HepG2 (cell line): ENCODE measurements around the gene RSPH9. TPM values are rescaled to one million over a fixed set of nuclear protein-coding genes. Genes with fewer than 3 reads are reported as not detected.

Source experiments
- ARNT2 ChIP-seq: sonication (generic); formaldehyde crosslinking; IDR thresholded peaks from 2 replicates; pipeline ENCODE4 v1.8.0; 2022; ENCODE audit warnings: mild to moderate bottlenecking, low read depth, missing genetic modification reagents, moderate library complexity
- HDAC2 ChIP-seq: sonication (generic); formaldehyde crosslinking; IDR thresholded peaks from 2 replicates; pipeline ENCODE4 v1.4.0; 2020; ENCODE audit warnings: missing genetic modification reagents
- HNF1B ChIP-seq: sonication (generic); formaldehyde crosslinking; IDR thresholded peaks from 2 replicates; pipeline ENCODE4 v1.5.1; 2020; ENCODE audit warnings: mild to moderate bottlenecking, moderate library complexity, missing genetic modification reagents
- PAX8 ChIP-seq: sonication (generic); formaldehyde crosslinking; IDR thresholded peaks from 2 replicates; pipeline ENCODE4 v1.8.0; 2022; ENCODE audit warnings: mild to moderate bottlenecking, missing genetic modification reagents, borderline replicate concordance
- RAD21 ChIP-seq: fragments of 450-650 bp; formaldehyde crosslinking; IDR thresholded peaks from 2 replicates; pipeline ENCODE4 v1.5.0; 2020; ENCODE audit warnings: mild to moderate bottlenecking
- REPIN1 ChIP-seq: sonication (generic); formaldehyde crosslinking; IDR thresholded peaks from 2 replicates; pipeline ENCODE4 v1.8.0; 2022; ENCODE audit warnings: missing genetic modification reagents, low read depth, mild to moderate bottlenecking, borderline replicate concordance
- TCF7L2 ChIP-seq: IDR thresholded peaks from 2 replicates; pipeline ENCODE4 v1.6.1; 2011; ENCODE audit warnings: mild to moderate bottlenecking, low read depth, low read length, moderate library complexity
- THAP11 ChIP-seq: IDR thresholded peaks from 2 replicates; pipeline ENCODE4 v1.6.1; 2016; ENCODE audit warnings: missing biosample characterization, missing genetic modification reagents
- ZNF547 ChIP-seq: sonication (generic); formaldehyde crosslinking; IDR thresholded peaks from 2 replicates; pipeline ENCODE4 v1.5.1; 2020; ENCODE audit warnings: mild to moderate bottlenecking, missing genetic modification reagents
- polyA plus RNA-seq, 8 experiments: library from polyadenylated mRNA; depleted of rRNA in 3 of 8; stranded (reverse) in 7 of 8; unstranded in 1 of 8; fragments of >200 nt; fragmentation: Illumina TruSeq in 4 of 8; extraction: Trizol in 4 of 8; gene quantifications; 2 replicates each; pipeline versions ENCODE4 v1.2.1 to v1.2.3, GENCODE V29; 2011 to 2016; ENCODE audit warnings: low read depth in 4 of 8, missing spikeins in 1 of 8, mixed read lengths in 1 of 8; ENCODE audit not compliant: insufficient read depth in 1 of 8
- total RNA-seq, 5 experiments: library from RNA; depleted of rRNA; stranded (reverse); fragments of >200 nt; fragmentation: Illumina TruSeq; extraction: Trizol; gene quantifications; 2 replicates each; pipeline ENCODE4 v1.2.3, GENCODE V29; 2016; ENCODE audit warnings: low read depth in 1 of 5
- TF ChIP-seq, protein P1 (sequence below): IDR thresholded peaks from 2 replicates; pipeline ENCODE4 v1.6.1; 2016; ENCODE audit warnings: mild to moderate bottlenecking
- TF ChIP-seq, protein P2 (sequence below): sonication (generic); formaldehyde crosslinking; IDR thresholded peaks from 2 replicates; pipeline ENCODE4 v1.5.0; 2020; ENCODE audit warnings: missing genetic modification reagents

Gene RSPH9
- total and polyA plus RNA-seq, 2 of the 13 experiments (the other 11 are each of a cell fraction or from before 2014, with no cell fraction given) = 0.04 TPM; not detected in 1

- TF ChIP-seq PAX8 (CRISPR knock-in tag) (no peak), ZNF547 (no peak), HNF1B (CRISPR knock-in tag) (no peak), HDAC2 (no peak), THAP11 (no peak), TCF7L2 (no peak), REPIN1 (CRISPR knock-in tag) (no peak), ARNT2 (CRISPR knock-in tag) (no peak), RAD21 (CRISPR knock-in tag) (no peak)
- TF ChIP-seq, protein P1, sequence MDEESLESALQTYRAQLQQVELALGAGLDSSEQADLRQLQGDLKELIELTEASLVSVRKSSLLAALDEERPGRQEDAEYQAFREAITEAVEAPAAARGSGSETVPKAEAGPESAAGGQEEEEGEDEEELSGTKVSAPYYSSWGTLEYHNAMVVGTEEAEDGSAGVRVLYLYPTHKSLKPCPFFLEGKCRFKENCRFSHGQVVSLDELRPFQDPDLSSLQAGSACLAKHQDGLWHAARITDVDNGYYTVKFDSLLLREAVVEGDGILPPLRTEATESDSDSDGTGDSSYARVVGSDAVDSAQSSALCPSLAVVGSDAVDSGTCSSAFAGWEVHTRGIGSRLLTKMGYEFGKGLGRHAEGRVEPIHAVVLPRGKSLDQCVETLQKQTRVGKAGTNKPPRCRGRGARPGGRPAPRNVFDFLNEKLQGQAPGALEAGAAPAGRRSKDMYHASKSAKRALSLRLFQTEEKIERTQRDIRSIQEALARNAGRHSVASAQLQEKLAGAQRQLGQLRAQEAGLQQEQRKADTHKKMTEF (CRISPR knock-in tag) = no peak
- TF ChIP-seq, protein P2, sequence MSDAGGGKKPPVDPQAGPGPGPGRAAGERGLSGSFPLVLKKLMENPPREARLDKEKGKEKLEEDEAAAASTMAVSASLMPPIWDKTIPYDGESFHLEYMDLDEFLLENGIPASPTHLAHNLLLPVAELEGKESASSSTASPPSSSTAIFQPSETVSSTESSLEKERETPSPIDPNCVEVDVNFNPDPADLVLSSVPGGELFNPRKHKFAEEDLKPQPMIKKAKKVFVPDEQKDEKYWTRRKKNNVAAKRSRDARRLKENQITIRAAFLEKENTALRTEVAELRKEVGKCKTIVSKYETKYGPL (CRISPR knock-in tag) = no peak
Observed at GRCh38 chr6:43609402-43609801, 35.4 kb upstream of the RSPH9 start (continued).
